ENCODE results near the gene MDC1.

The MDC1 gene

DNA sequence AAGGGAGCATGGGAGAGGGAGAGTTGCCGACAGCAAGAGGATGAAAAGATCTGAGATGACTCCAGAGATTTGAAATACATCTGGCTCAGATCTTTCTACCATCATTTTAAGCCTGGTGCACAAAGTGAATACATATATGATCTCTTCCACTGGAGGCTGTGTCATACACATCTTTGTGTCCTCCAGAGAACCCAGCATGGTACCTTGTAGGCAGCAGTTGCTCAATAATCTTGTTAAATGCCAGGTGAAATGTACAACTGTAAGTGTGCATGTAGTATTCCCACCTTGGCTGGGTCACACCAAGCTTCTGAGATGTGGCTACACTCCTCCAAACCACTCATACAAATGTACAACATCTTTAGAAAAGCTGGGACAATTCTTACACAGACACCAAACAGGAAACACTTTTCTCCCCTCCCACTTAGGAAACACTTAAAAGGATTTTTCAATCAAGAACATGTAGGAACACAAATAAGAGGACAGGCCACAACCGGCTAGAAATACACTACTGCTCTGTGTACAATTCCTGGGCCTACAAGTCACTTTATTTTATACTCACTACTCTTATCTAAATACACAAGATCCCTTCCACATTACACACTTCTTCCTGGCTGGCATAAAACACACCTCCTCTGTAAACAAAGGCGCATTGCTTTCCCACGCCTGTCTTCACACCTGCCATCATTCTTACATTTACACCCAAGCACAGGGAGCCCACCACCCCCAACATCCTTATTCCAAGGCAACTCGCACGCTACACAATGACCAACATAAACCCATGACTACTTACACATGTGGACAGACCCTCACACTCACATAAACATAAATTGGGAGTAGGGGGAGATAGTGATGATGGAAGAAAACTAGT is 31.1 kb upstream of the MDC1 start:
- DNase-seq = no peak

- DNase-seq = no peak
Observed at GRCh38 chr6:30747300-30747687, 30.2 kb upstream of the MDC1 start.

DNA sequence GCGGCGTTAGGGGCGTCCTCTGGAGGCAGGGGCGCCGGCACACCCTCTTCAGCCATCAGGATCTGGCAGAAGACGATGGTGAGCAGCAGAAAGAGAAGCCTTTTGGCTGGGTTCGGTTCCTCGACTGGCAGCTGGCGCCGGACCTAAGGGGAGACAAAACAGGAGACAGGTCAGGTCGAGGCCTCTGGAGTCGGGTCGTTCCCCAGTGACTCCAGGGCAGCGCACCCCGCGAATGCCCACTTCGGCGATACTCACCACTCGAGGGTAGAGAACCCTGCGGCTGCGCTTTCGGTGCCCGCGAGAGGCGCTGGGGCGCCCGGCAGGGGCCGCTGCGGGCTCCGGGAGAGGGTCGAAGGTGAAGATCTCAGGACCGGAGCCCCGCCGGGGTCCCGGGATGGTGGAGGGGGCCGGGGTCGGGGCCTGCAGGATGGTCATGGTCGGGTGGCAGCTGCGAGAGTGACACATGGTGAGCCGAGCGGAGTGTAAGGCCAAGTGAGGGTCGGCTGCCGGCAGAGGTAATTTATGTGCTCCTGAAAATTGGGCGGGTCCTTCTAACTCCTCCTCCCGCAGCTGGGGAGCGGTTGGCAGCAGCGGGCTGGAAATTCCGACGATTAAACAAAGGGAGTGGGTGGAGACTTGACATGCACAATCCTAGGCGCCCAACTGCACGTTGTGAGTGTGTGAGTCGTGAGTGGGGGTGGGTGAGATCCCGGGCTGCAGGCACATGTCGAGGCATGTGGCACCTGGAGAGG is 27.1 kb upstream of the MDC1 start, which contains the start of gene IER3:
Gene IER3, minus strand, starts transcription at position 494 of the 752 bp plus-strand sequence. Its CDS starts 29 bp downstream, at position 465.
- peak; percentile 77 for DNase-seq

DNA sequence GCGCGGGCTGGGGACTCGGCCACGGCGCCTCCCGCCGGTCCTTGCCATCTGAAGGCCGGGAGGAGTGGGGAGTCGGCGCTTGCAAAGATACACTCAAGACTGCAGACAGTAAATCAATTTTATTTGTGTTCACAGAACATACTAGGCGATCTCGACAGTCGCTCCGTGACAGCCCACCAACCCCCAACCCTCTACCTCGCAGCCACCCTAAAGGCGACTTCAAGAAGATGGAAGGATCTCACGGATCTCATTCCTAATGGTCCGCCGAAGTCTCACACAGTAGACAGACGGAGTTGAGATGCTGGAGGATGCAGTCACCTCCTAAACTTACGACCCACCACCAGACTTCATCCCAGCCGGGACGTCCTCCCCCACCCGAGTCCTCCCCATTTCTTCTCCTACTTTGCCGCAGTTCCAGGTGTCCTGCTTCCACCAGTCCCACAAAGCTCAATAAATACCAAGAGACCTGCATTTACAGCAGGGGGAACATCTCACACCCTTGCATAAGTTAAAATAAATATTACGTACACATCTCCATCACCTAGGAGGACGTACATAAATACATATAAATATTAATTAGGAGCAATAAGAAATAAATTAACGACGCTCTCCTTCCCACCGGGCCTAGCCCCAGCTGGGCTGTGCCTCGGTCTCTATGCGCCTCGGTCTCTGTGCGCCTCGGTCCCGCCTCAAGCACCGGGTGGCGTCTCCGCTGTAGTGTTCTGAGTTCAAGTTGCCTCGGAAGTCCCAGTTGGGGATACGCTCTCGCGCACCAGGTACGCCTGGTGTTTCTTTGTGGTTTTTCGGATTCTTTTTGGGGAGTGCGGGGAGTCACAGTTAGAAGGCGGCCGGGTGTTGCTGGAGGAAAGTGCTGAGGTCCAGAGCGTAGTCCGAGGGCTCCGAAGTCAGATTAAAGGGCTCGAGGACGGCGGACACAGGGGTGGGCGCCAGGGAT is 26.3 kb upstream of the MDC1 start:
- DNase-seq = no peak

DNA sequence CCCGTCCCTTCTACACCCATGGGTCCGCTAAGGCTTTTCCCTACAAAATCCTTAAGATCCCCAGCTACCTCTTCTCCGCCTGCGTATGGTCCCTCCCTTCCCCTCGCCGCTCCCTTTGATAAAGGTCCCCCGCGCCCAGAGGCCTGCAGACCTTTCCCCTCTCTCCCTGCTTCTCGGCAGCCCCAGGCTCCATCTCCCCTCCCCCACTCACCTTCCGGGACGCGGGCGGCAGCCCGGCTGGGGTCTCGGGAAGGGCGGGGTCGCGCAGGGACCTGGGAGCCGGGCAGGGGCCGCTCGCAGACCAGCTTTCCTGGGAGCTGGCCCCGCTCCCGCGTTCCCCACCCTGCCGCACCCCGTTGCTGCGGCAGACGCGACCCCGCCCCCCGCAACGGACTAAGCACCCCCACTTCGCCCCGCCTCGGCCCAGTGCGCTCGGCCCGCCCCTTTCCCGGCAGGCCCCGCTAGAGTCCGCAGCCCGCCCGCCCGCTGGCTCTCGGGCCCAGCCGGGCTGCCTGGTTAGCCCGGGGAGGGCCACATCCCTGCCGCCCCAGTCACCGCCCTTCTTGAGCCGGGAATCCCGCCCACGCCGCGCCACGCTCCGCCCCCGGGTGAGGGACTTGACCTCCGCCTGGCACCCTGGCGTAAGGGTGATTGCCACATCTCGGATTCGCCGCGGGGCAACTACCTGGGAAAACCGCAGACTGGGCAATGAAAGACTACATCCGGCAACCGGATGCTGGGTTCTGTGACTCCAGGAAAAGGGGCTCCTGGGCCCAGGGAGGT is 25.4 kb upstream of the MDC1 start, which contains the start of gene FLOT1:
Gene FLOT1, minus strand, starts transcription at position 372 of the 783 bp plus-strand sequence. CDS start 498 bp downstream, outside the sequence.
- peak; percentile 92 for DNase-seq

DNA sequence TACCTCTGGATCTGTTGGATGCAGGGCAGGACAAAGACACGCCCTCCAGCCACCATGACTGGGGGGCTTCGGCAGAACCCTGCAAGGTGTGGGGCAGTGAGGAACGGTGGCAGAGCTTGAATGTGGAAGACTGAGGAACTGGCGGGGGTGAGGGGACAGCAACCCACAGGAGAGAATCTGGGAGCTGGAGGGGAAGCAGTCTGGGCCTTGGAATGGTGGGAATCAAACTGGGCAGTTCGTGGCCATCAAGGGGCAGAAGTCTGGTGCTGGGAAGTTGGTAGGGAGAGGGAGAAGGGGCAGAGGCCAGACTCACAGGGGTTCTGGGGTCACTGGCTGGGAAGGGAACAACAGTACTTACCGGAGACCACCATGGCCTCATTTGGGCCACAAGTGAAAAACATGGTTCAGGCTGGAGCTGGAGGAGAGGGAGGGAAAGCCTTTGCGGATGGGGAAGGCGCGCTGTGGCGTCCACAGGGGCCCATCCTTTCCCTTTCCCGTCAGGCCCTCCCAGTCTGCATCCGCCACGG is 24.8 kb upstream of the MDC1 start:
- no peak for DNase-seq

DNA sequence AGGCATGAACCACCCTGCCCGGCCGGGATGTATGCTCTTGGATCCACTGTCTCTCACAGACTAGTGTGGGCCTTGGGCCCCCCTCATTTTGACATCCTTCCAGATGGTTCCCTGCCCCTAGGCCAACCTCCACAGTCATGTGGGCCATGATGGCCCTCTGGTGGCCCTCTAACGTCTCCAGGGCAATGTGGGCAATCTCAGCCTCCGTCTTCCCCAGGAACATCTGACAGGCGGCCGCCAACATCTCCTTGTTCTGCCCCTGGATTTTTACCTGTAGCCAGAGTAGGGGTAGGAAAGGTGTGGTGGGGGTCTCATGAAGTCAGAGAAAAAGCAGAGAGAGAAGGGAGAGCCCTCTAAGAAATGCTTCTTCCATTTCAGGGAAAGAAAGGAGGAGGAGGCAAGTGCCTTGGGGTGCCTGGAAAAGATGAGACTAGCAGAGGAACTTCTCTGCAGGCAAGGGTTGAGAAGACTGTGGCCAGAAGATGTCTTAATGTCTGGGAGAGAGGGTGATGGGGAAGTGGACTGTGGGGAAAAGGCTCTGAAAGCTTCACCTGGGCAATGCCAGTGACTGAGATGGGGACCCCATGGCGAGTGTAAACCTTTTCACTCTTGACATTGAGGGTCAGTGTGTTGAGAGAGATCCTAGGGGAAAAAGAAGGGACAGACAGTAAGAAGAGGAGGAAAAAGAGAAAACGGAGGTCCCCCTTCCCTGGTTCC is 24.1 kb upstream of the MDC1 start:
- no peak for DNase-seq

DNA sequence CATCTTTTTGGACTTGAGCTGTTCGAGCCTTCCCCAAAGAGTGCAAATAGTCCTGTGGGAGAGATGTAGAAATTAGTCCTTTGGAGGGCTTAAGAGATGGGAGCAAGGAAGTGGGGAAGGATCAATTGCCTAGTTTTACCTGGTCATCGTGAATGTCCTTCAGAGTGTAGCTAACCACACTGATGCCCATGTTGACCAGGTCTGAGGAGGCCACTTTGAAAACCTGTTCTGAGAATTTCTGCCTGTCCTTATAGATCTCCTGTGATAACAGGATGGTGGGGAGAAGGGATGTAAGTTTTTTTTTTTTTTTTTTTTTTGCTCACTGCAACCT is 23.4 kb upstream of the MDC1 start:
- DNase-seq = no peak

- no peak for DNase-seq
Observed at GRCh38 chr6:30738532-30738931, 21.5 kb upstream of the MDC1 start.

GRCh38 chr6:30735668-30736314 is 18.7 kb upstream of the MDC1 start:
- DNase-seq = no peak

DNA sequence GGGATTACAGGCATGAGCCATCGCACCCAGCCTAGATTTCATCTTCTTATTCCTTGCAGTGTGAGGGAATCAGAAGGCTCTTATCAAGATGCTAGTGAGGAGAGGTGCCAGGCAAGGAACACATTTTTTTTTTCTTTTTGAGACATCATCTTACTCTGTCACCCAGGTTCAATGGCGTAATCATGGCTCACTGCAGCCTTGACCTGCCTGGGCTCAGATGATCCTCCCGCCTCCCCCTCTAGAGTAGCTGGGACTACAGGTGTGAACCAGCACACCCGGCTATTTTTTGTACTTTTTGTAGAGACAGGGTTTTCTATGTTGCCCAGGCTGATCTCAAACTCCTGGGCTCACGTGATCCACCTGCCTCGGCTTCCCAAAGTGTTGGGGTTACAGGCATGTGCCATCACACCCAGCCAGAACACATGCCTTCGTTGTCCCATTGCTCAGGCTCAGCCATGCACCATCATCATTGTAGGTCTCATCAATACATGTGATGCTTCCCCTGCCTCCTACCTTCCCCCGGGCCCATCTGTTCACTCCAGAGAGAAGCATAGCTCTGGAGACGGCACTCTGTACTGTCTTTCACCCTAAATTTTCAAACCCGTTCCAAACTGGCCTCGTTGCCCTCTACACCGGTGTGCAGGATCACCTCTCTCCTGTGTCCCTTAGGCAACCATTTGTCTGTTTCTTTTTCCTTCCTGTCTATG is 15.3 kb upstream of the MDC1 start:
- no peak for DNase-seq

DNA sequence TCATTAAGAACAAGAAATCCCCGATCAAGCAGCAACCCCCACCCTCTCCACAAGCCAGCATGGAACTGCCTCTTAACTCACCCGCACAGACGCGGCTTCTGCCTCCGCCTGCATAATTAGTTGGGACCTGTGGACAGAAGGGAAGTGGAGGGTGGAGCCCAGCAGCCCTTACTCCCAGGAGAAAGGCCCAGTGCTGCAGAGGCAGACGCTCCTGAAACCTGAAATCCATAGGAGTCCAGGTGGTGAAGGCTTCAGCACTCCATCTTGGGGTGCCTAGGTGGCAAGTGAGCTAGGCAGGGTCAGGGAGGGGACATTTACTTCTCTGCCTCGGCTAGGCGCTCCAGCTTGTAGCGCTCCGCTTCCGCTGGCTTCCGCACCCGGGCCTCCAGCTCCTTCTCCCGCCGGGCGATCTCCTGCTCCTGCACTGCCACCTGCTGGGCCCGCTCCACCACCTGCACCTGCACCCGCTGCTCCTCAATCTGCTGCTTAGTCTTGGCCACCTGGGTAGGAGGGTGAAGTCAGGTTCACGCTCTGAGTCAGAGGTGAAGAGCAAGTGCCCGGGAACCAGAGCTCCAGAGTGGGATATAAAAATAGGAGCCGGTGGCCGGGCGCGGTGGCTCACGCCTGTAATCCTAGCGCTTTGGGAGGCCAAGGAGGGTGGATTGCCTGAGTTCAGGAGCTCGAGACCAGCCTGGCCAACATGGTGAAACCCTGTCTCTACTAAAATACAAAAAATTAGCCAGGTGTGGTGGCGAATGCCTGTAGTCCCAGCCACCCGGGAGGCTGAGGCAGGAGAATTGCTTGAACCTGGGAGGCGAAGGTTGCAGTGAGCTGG is 13.7 kb upstream of the MDC1 start:
- peak; percentile 78 for DNase-seq

DNA sequence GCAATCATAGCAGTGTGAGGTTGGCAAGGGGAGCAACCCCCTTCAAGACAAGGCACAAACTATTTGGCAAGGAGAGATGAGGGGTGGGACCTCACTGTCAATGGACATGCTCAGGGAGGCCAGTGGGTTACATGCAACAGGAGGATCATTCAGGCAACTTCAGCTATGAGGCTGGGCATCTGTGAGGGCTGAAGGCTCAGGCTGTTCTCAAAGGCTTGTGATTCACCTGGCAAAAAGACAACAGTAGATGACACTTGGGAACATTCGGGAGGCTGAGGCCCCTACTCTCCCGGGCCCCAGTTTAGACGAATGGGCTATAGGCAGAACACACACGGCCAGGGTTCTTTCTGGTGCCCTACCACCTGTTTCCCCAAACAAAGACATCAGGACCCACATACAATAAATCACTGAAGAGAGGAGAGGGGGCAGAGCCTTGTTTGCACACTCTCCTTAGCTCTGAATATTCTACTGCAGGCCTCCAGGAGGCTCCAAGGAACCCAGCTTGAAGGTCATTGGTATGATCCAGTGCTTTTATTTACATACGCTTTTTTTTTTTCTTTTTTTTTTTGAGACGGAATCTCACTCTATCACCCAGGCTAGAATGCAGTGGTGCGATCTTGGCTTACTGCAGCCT is 11.0 kb upstream of the MDC1 start:
- DNase-seq = no peak

GRCh38 chr6:30726506-30727413 is 9.7 kb upstream of the MDC1 start:
- no peak for DNase-seq

- DNase-seq = no peak
Observed at GRCh38 chr6:30725713-30726505, 8.8 kb upstream of the MDC1 start.

DNA sequence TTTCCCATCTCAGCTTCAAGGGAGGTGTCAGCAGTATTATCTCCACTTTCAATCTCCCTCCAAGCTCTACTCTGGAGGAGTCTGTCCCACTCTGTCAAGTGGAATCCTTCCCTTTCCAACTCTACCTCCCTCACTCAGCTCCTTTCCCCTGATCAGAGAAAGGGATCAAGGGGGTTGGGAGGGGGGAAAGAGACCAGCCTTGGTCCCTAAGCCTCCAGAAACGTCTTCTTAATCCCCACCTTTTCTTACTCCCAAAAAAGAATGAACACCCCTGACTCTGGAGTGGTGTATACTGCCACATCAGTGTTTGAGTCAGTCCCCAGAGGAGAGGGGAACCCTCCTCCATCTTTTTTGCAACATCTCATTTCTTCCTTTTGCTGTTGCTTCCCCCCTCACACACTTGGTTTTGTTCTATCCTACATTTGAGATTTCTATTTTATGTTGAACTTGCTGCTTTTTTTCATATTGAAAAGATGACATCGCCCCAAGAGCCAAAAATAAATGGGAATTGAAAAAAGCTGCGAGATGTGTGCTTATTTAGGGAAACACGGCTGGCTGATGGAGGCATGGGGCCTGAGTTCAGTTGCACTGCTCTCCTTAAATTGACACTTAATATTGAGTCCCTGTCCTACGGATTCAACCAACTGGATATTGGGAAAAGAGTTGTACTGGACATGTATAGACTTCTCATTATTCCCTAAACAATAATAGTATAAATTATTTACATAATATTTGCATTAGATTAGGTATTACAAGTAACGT is 8.0 kb upstream of the MDC1 start:
- no peak for DNase-seq

All from NCI-H774 (cell line).